ENCODE measurements around the gene SMIM5. TPM values are rescaled to one million over a fixed set of nuclear protein-coding genes. Genes with fewer than 3 reads are reported as not detected.

Gene SMIM5
- polyA plus RNA-seq, 2 of the 4 experiments (the other 2 are of a cell fraction): 0.15 to 0.25 TPM

DNA sequence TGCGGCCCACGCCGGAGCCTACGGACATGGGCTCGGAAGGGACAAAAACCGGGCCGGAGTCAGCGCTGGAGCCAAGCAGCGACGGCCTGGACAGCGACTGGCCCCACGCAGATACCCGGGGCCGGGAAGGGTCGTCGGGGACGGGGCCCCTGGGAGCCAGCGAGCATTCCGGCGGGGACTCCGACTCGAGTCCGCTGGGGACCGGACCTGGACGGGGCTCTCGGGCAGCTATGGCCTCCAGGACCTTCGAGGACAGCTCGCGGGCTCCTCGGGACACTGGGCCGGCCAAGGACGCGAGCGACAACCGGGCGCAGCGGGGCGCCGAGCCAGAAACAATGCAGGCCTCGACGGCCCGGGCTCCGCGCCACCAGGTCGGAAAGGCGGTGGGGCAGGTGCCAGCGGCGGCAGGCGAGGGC is 44.6 kb upstream of the SMIM5 start:
- ChIA-PET CTCF (interaction anchor here (0.5 to 29.9 kb wide), 18 partner anchors 8 to 179 kb away, joined by 3 to 926 read pairs (median 4); partner anchors contain the start of genes SMIM5 and TSEN54), POLR2A (no interaction called here)
- FAIRE-seq (no peak), ATAC-seq (peak in 1 of 2 experiments; percentile 17; a peak in 3 of 6 replicates), DNase-seq (ENCODE audit: low read depth in 1 of 2, low spot score in 1 of 2) (no peak)
- Histone ChIP-seq H3K4me1 (peaks cover 21% of the 10 kb centered on the region), H3K4me3 (peak overlapping the region; percentile 34; the same call in 2 of the 3 replicates), H3K27ac (peak overlapping the region; percentile 90), H3K9me3 (no peaks in the 10 kb centered on the region), H3K4me2 (peak overlapping the region; percentile 92)
- no peak for TF ChIP-seq SMC3 (IDR thresholded peaks at IDR 0.05)
- no peak for TF ChIP-seq HOXB13 (CRISPR knock-in tag; IDR thresholded peaks at IDR 0.05; ENCODE audit: low read depth)
- TF ChIP-seq PHF8 (IDR thresholded peaks at IDR 0.05; ENCODE audit: borderline replicate concordance, low read depth): 0 out of 2 replicates have a peak, but pooled peaks have one; percentile 16
- no peak for TF ChIP-seq POLR2AphosphoS2 (conservative IDR thresholded peaks at IDR 0.05; ENCODE audit: low read length)
- WGBS (ENCODE audit: missing lambda C conversion rate): 77% methylated on average over 49 of the region's 49 CpGs

GRCh38 chr17:75589012-75589918 is 44.0 kb upstream of the SMIM5 start:
- Histone ChIP-seq H3K4me2 (peak overlapping the region; percentile 92), H3K4me1 (peaks cover 21% of the 10 kb centered on the region), H3K4me3 (peak overlapping the region; percentile 57), H3K27ac (peak overlapping the region; percentile 90), H3K9me3 (no peaks in the 10 kb centered on the region)
- FAIRE-seq (no peak), ATAC-seq (peak; percentile 80 to 90), DNase-seq (ENCODE audit: low read depth in 1 of 2, low spot score in 1 of 2) (peak; percentile 91 to 96)
- 39% methylated on average over 46 of the region's 100 CpGs for WGBS (ENCODE audit: missing lambda C conversion rate)
- peak; percentile 50 to 83 for TF ChIP-seq RAD21 (conservative IDR thresholded peaks at IDR 0.05 in 1 of 2, IDR thresholded peaks at IDR 0.05 in 1 of 2)
- TF ChIP-seq MYC (IDR thresholded peaks at IDR 0.05; ENCODE audit: borderline replicate concordance, low read length): peak; percentile 35; the same call in 1 of the 2 replicates
- peak; percentile 97 for TF ChIP-seq SMC3 (IDR thresholded peaks at IDR 0.05)
- 0 out of 2 replicates have a peak, but pooled peaks have one; percentile 57 for TF ChIP-seq HOXB5 (CRISPR knock-in tag; IDR thresholded peaks at IDR 0.05)
- no peak for TF ChIP-seq E2F6 (IDR thresholded peaks at IDR 0.05; ENCODE audit: borderline replicate concordance, low read depth)
- peak; percentile 4; the same call in 1 of the 2 replicates for TF ChIP-seq NPAS2 (CRISPR knock-in tag; IDR thresholded peaks at IDR 0.05; ENCODE audit: borderline replicate concordance)
- peak; percentile 36; the same call in 1 of the 2 replicates for TF ChIP-seq PHF8 (IDR thresholded peaks at IDR 0.05; ENCODE audit: borderline replicate concordance, low read depth)
- no peak for TF ChIP-seq EP300 (IDR thresholded peaks at IDR 0.05)
- peak; percentile 74; the same call in 1 of the 2 replicates for TF ChIP-seq MAZ (IDR thresholded peaks at IDR 0.05; ENCODE audit: borderline replicate concordance, low read depth, low read length)
- no peak for TF ChIP-seq FOSB (CRISPR knock-in tag; IDR thresholded peaks at IDR 0.05)
- peak; percentile 43; the same call in 1 of the 2 replicates for TF ChIP-seq MAX (IDR thresholded peaks at IDR 0.05)
- TF ChIP-seq JUN (IDR thresholded peaks at IDR 0.05): peak in 1 of 2 experiments; percentile 45; a peak in 1 of 5 replicates
- peak; percentile 23 for TF ChIP-seq POLR2A (IDR thresholded peaks at IDR 0.05; ENCODE audit: low read length)
- no peak for TF ChIP-seq PBX3 (IDR thresholded peaks at IDR 0.05)
- no peak for TF ChIP-seq EHF (CRISPR knock-in tag; IDR thresholded peaks at IDR 0.05)
- TF ChIP-seq, protein P1, sequence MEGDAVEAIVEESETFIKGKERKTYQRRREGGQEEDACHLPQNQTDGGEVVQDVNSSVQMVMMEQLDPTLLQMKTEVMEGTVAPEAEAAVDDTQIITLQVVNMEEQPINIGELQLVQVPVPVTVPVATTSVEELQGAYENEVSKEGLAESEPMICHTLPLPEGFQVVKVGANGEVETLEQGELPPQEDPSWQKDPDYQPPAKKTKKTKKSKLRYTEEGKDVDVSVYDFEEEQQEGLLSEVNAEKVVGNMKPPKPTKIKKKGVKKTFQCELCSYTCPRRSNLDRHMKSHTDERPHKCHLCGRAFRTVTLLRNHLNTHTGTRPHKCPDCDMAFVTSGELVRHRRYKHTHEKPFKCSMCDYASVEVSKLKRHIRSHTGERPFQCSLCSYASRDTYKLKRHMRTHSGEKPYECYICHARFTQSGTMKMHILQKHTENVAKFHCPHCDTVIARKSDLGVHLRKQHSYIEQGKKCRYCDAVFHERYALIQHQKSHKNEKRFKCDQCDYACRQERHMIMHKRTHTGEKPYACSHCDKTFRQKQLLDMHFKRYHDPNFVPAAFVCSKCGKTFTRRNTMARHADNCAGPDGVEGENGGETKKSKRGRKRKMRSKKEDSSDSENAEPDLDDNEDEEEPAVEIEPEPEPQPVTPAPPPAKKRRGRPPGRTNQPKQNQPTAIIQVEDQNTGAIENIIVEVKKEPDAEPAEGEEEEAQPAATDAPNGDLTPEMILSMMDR (IDR thresholded peaks at IDR 0.05): peak; percentile 87
- no peak for TF ChIP-seq KDM1A (IDR thresholded peaks at IDR 0.05; ENCODE audit: low read depth)
- TF ChIP-seq ZFP36 (IDR thresholded peaks at IDR 0.05; ENCODE audit: borderline replicate concordance, partially characterized antibody): no peak
- 0 out of 2 replicates have a peak, but pooled peaks have one; percentile 37 for TF ChIP-seq RNF2 (IDR thresholded peaks at IDR 0.05; ENCODE audit: borderline replicate concordance, low read depth)
- TF ChIP-seq TFCP2L1 (CRISPR knock-in tag; IDR thresholded peaks at IDR 0.05): no peak
- POLR2A ChIA-PET: no interaction called here
- CTCF ChIA-PET: interaction anchor here (0.7 to 29.9 kb wide), 18 partner anchors 9 to 167 kb away, joined by 3 to 926 read pairs (median 5); partner anchors contain the start of genes SMIM5 and TSEN54
